Measurements from ENCODE around the gene ZFYVE9. TPM values are rescaled to one million over a fixed set of nuclear protein-coding genes. Genes with fewer than 3 reads are reported as not detected.
"Not testable (repeated sequence)": the region's sequence is repeated elsewhere in the genome, so short reads cannot be mapped to it uniquely, and the experiment has no call there.

Gene ZFYVE9
- total and polyA plus RNA-seq, 2 of the 4 experiments (the other 2 are of a cell fraction), result 8.3 to 28.7 TPM

GRCh38 chr1:52171149-52171548 is 29.3 kb downstream of the ZFYVE9 start:
- H4K20me1 ChIP-seq (ENCODE audit: insufficient read depth, low read length); intact Hi-C loops (cut with micrococcal nuclease); H2BK5ac ChIP-seq (ENCODE audit: low read depth, low read length, poor library complexity, severe bottlenecking); H3K27ac ChIP-seq (ENCODE audit: insufficient read depth, low read length); BruUV-seq (replicated peaks); H3K36me3 ChIP-seq (ENCODE audit: control insufficient read depth, insufficient read depth, low read length); H2AK5ac ChIP-seq (ENCODE audit: low read depth, low read length); H3K56ac ChIP-seq (ENCODE audit: extremely low read depth, insufficient read depth, low read length); H3K9me3 ChIP-seq (ENCODE audit: control insufficient read depth, insufficient read depth, low read length); H3K18ac ChIP-seq (ENCODE audit: low read depth, low read length); H3K23ac ChIP-seq (ENCODE audit: low read depth, low read length); H2AFZ ChIP-seq (replicated peaks; ENCODE audit: low read length, poor library complexity); H3K9ac ChIP-seq (ENCODE audit: low read depth, low read length); H3K4me1 ChIP-seq (ENCODE audit: control insufficient read depth, insufficient read depth, low read length); in situ Hi-C loops (cut with MboI; ENCODE audit: low sequenced_read_pairs); DNase-seq; H3K4ac ChIP-seq (ENCODE audit: low read depth, low read length); H3K4me2 ChIP-seq (ENCODE audit: low read depth, low read length); H3K14ac ChIP-seq (replicated peaks; ENCODE audit: low read depth, low read length); H2AK9ac ChIP-seq (replicated peaks; ENCODE audit: low read depth, low read length, poor library complexity); H4K8ac ChIP-seq (ENCODE audit: low read depth in 2 of 2, low read length in 2 of 2); H4K5ac ChIP-seq (ENCODE audit: low read depth, low read length); POLR2A ChIA-PET (ENCODE audit: unreplicated experiment); H4K91ac ChIP-seq (ENCODE audit: insufficient read depth, low read depth, low read length); dilution Hi-C loops (cut with HindIII; ENCODE audit: low sequenced_read_pairs, unreplicated experiment); H3K27me3 ChIP-seq (ENCODE audit: control insufficient read depth, insufficient read depth, low read length); CTCF ChIA-PET; H2BK20ac ChIP-seq (ENCODE audit: low read depth, low read length); H3K4me3 ChIP-seq (ENCODE audit: insufficient read depth, low read depth, low read length); H2BK15ac ChIP-seq (ENCODE audit: low read depth, low read length); H2BK120ac ChIP-seq (ENCODE audit: low read depth, low read length); H3K9me1 ChIP-seq (ENCODE audit: insufficient read depth, low read length); ATAC-seq (ENCODE audit: low read depth): not testable (repeated sequence)
- H3K79me1 ChIP-seq (ENCODE audit: low read depth in 1 of 2, low read length in 2 of 2), result peaks cover 8 to 17% of the 10 kb centered on the region in 2 experiments
- WGBS, 2 experiments (ENCODE audit: extremely low coverage in 2 of 2, insufficient read length in 1 of 2), result no CpG with 5 or more reads among the region's 5 CpGs

Measured in IMR-90 (cell line).